Lung microvascular endothelial cell (primary cell): ENCODE data around the gene FBLN2. TPM values are rescaled to one million over a fixed set of nuclear protein-coding genes. Genes with fewer than 3 reads are reported as not detected.

Experiments
- DNase-seq, 2 donors: peaks; one replicate each; pipeline versions ENCODE4 v3.0.0 to v3.0.0-alpha.2; 2010; ENCODE audit warnings: low read depth in 2 of 2
- total RNA-seq: library from RNA; depleted of rRNA; stranded (reverse); fragments of >200 nt; gene quantifications from 2 replicates; pipeline ENCODE4 v1.2.1, GENCODE V29; 2014

FBLN2 gene
- total RNA-seq, 1 donor from 2014 or later: 10.9 TPM

DNA sequence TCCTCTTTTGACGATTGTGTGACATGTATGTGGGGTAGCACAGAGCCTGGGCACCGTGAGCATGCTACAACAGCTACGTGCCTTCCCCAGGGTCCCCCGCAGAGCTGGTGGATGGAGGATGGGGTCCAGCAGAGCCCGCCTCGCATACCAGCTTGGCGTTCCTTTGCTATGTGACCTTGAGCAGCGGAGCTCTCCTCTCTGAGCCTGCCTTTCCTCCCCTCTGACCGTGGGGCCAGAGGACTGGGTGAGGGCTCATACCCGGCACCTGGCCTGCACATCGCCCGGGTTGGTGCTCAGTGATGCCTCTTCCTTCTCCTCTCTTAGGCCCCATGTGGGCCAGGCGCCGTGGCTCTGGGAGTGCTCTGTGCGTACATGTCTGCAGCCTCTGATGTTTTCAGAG is 73.4 kb downstream of the FBLN2 start:
- no peak for DNase-seq

DNA sequence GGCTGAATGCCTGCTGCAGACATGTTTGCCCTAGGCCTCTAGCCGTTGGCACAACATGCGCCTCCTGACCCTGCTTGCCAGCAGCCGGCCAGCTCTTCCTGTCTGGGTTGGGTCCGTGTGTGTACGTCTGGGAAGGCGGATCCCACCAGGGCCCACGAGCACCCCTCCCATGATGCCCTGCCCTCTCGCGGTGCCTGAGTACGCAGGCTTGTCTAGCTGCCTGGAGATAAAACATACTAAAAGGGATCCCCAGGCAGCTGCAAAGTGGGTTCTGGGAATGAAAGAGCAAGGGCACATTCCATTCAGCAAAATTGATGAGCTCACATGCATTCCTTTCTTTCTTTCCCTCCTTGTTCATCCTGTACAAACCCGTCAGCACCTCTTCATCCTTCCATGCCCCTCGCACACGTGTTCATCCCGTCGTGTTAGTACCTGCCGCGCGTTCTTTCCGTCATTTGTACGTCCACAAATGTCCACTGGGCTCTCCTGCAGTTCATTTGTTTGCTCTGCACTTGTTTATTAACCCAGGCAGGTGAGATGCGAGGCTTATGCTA is 74.3 kb downstream of the FBLN2 start:
- no peak for DNase-seq

DNA sequence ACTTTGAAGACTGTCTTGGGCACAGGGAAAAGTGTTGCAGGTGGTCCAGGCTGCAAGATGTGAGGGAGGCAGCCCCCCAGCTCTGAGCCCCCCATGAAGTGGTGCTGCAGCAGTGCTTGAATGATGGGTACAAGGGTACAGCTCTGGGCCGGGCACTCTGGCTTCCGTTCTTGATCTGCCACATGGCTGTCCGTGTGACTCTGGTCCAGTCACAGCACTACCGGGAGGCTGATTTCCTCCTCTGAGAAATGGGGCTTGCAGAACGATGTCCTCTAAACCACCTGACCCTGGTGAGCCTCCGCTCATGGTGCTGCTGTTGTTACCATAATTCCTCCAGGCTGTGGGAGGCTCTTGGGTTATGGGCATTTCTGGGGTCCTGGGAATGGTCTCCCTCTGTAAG is 75.1 kb downstream of the FBLN2 start:
- no peak for DNase-seq

DNA sequence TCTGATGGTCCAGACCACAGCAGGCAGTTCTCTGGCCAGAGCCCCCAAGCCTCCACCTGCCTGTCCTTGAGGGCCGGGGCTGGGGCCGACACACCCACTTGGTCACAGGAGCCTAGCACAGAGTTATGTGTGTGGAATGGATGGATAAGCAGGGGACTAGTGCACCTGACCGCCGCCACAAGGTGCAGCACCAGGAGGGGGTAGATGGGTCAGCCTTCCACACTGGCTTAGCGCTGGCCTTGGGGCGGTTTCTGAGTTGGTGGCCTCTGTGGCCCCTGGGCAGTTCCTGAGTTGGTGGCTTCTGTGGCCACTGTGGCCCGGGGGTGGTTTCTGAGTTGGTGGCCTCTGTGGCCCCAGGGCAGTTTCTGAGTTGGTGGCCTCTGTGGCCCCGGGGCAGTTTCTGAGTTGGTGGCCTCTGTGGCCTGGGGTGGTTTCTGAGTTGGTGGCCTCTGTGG is 75.8 kb downstream of the FBLN2 start:
- DNase-seq: no peak

DNA sequence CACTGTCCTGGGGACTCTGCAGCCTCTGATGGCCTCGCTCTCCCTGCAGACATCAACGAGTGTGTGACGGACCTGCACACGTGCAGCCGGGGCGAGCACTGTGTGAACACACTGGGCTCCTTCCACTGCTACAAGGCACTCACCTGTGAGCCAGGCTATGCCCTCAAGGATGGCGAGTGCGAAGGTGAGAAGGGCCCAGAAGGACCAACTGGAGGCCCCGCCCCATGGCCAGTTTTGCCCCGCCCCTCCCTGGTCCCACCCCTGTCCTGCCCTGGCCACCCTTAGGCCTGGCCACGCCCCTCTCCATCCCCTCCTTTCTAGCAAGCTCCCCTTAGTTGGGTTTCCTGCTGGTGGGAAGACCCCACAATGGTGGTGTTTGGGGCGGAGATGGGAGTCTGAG is 77.5 kb downstream of the FBLN2 start:
- no peak for DNase-seq

DNA sequence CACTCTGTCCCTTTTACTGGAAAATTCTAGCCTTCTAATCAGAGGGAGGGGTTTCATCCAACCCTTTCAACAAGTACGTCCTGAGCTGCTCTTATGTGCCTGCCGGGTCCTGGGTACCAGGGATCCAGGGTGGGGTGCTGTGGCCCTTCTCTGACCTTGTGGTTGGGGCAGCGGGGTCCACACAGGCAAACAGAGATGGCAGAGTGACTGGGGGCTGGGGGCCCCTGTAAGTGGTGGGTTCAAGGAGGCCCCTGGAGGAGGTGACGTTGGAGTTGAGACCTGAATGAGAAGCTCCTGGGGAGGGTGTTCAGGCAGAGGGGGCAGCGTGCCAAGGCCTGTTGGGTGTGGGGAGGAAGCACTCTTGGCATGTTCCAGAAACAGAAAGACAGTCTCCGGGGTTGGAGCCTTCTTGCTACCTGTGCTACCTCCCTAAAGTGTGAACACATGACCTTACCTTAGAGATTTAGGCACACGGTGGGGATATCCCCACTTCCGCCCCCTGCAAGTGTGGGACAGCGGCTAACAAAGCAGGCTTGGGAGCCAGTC is 78.1 kb downstream of the FBLN2 start:
- no peak for DNase-seq

DNA sequence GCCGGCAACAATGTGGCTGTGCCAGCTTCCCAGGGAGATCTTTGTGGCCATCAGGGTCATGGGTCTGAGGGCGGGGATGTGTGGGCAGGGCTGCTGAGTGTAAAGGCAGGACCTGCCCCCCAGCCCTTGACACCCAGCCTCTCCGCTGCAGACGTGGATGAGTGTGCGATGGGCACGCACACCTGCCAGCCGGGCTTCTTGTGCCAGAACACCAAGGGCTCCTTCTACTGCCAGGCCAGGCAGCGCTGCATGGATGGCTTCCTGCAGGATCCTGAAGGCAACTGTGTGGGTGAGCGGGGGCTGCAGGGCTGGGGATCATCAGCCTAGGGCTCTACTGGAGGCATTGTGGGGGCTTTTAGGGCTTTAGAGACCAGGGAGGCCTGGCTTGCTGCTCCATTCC is 78.8 kb downstream of the FBLN2 start:
- no peak for DNase-seq

DNA sequence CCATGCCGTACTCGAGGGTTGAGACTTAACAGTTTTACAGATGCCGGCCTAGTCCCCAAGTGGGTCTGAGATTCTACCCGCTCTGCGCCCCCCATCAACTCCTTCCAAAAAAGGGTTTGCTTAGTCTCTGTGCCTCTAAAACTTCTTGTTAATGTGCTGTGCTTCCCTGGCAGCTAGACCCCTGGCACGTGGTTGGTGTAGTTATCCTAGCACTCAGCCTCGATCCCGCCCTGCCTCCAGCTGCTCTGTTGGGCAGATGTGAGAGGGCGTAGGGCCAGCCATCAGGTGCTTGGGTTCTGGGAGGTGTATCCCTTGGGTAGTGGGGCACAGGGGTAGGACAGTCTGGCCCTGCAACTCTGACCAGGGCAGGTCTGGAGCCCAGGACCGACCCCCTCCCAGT is 79.5 kb downstream of the FBLN2 start:
- no peak for DNase-seq

DNA sequence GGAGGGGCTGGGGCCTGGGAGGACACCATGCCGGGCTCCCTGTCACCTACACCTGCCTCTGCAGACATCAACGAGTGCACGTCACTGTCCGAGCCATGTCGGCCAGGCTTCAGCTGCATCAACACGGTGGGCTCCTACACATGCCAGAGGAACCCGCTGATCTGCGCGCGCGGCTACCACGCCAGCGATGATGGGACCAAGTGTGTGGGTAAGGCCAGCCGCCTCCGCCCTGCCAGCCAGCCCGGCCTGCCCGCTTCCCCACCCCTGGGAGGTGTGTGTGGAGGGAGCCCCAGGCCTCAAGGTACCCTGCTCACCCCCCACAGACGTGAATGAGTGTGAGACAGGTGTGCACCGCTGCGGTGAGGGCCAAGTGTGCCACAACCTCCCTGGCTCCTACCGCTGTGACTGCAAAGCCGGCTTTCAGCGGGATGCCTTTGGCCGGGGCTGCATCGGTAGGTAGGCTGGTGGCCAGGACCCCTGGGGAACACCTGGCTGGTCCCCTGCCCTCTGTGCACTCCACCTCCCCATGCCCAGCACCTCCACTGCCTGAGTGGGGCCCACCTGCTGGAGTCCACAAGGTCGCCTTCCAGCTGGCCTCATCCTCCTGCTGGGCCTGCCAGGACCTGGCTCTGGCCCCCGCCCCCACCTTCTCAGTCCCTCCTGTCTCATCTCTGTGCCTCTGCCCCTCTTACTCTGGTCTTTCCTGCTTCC is 80.1 kb downstream of the FBLN2 start:
- DNase-seq: no peak

DNA sequence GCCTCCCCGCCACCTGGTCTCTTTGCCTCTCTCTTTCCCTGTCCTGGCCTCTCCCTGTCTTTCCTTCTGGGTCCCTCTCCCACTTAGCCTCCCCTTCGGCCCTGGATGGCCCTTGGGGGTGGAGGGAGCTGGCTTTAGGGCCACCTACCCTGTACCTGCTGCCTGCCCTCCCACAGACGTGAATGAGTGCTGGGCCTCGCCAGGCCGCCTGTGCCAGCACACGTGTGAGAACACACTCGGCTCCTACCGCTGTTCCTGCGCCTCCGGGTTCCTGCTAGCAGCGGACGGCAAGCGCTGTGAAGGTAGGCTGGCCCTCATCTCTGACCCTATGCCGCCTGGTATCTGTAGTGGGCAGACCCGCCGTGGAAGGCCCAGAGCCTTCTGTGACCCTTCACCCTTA is 80.7 kb downstream of the FBLN2 start:
- no peak for DNase-seq

DNA sequence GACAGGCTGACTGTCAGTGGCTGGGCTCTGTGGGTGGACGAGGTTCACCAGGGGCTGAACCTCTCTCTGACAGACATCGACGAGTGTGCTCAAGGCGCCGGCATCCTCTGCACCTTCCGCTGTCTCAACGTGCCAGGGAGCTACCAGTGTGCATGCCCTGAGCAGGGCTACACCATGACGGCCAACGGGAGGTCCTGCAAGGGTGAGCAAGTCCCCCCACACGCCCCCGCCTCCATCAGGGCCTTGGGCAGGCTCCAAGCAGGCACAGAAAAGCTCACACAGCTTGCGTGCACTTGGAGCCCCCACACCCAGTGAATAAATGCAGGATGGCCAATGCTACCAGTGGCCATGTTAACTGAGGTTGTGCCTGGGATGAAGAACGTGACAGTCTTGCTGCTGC is 82.3 kb downstream of the FBLN2 start:
- DNase-seq: no peak

DNA sequence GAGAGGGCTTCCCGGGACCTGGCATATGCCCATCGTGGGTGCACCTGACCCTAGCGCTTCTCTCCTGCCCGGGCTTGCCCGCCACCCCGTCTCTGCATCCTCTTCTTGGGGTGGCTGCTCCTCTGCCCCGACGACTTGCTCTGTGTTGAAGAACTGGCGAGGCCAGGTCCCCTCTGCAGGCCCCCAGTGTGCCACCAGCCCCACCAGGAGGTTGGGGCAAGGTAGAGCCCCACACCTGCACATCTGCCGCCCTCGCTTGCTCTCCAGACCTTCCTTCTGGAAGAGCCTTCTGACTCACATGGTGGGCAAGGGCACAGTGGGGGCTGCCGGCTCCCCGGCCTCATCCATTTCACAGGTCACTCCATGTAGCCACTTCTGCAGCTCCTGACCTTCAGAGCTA is 84.3 kb downstream of the FBLN2 start:
- DNase-seq: no peak

DNA sequence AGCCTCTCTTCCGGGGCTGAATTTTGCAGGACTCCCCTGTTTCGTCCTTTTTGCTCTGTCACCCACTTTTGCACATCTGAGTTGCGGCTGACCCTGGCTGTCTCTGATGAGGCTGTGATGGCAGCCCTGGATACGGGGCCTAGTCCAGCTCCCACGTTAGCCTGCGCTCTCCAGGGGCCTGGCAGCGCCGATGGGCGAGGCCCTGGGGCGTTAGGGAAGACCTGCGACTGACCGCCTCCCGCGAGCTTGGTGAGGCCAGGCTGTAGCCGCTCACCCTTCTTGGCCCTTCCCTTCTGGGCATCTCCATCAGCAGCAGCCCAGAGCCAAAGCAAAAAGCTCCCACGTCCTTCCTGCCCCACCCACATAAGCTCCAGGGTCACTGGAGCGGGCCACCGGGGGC is 85.2 kb downstream of the FBLN2 start:
- no peak for DNase-seq

DNA sequence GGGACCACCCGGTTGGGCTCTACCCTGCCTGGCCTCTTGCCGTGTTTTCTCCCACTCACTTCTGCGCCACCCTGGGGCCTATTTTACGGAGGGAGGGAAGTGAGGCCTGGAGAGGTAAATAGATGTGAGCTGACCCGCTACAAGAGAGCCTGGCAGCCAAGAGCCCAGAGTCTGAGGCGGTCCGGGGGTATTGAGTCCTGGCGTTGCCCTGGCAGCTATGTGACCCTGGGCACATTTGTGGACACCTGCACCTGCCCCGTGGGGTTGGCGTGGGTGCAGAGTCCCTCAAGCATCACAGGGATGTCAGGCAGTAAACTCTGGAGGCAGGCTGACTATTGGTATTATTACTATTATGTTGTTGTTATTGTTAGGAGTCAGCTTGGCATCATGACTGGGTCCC is 85.7 kb downstream of the FBLN2 start:
- no peak for DNase-seq

DNA sequence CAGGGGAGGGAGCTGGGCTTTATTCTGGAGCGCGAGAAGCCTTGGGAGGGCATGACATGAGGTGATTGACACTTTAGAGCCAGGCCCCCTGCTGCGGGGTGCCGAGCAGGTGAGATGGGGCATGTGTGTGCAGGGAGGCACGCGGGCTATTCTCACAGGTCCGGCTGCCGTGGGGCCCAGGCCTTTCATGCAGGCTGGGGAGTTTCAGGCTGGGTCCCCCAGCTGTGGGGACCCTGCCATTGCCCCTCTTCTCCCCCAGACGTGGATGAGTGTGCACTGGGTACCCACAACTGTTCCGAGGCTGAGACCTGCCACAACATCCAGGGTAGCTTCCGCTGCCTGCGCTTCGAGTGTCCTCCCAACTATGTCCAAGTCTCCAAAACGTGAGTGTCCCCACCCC is 87.3 kb downstream of the FBLN2 start:
- DNase-seq: no peak

DNA sequence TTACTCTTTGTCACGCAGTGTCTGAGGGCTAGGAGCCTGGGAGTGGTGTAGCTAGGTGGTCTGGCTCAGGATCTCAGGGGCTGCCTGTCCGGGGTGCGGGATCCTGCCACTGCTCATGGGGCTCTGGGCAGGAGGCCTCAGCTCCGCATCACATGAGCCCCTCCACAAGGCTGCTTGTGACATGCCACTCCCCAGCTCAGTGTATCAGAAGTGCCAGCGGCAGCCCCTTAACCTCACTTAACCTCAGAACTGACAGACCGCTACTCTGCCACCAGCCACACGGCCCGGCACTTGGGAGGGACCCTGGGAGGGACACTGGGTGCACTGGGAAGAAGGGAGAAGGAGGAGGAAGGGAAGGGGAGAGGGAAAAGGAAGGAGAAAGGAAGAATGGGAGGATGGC is 87.9 kb downstream of the FBLN2 start:
- DNase-seq: no peak

DNA sequence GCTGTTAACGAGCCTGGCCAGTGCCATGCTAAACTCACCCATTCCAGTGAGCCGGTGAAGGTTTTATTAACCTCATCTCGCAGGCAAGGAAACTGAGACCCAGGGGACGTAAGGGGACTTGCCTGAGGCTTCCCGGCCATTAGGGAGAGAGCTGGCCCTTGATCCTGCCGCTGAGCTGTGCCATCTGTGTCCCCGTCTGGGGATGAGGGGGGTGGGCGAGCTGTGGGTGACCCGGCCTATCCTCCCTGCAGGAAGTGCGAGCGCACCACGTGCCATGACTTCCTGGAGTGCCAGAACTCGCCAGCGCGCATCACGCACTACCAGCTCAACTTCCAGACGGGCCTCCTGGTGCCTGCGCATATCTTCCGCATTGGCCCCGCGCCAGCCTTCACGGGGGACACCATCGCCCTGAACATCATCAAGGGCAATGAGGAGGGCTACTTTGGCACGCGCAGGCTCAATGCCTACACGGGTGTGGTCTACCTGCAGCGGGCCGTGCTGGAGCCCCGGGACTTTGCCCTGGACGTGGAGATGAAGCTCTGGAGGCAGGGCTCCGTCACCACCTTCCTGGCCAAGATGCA is 88.5 kb downstream of the FBLN2 start:
- no peak for DNase-seq

DNA sequence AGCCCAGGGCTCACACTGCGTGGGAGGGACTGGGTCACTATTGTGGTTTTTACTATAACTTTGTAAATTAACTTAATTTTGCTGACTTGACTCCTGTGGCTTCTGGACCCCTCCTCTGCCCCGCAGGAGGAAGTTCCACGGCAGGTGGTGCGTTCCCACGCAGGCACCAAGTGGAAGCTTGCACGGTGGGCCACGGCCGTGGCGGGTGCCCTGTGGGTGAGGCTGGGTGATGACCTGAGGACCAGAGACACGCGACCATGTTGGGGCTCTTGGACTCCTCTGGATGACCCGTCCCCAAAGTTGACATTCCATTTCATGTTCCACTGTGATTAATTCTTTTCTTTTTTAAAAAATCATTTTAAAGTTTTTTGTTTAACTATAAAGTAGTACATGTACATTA is 89.0 kb downstream of the FBLN2 start:
- no peak for DNase-seq

DNA sequence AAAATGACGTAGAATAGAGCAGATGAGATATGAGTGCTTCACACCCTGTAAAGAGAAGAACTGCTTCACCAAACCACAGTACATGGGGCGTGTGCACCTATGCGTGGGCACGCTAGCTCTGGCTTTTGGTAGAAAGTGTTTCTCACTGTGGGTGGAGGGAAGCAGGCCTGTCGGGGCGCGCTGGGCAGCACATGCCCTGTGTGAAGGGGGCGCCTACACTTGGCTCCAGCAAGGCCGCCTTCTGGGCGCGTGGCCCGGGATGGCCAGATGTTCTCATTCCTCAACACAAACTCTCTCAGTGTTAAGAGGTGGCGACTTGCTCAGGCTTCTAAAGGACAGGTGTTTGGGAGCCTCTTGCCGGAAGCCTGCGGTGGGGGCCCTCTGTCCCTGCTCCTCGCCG is 90.0 kb downstream of the FBLN2 start:
- no peak for DNase-seq

DNA sequence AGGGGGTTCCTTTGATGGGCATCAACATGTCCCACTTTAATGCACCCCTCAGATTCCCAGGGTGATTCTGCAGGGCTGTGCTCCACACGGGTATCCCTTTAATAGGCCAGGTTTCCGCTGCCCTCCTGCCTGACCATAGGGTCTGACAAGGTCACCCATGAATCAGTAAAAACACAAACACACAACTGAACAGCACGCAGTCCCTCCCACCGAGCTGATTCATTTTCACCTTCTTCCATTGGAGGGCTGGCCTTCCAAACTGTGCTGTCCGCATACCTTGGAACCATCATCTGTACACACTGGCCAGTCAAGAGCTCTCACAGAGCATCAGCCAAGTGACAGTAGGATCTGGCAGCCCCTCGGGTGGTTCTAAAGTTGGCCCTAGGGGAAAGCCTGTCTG is 93.7 kb downstream of the FBLN2 start:
- no peak for DNase-seq

DNA sequence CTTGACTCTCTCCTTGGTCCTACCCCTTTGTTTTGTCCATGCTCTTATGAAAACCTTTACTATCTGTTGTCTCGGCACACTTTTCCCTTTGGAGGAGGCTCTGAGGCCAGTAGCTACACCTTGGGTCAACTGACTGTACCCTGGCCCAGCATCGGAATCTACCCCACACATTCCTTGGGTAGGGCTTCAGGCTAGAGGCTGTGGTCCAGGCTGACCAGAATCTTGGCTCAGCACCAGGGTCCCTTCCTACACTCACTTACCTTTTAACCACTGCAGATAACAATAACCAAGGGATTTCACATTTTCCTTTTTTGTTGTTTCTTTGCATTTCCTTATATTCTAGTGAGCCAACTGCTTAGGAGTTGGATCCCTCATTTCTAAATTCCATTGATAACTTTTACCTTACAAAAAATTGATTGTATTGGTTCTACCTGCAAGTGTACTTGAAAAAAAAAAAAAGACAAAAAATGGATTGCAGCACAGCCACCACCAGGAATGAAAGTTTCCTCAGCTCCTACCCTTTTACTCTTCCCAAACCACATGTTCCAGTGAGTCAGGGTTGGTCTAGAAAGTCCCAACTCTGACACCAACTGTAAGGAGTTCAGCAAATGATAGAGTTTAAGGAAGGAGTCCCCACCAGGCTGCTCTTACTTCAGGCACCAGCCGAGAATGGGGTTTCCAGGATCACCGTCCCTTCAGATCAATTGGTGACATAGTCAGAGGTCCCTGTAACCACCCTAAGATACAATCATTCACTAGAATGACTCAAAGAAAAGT is 95.6 kb downstream of the FBLN2 start:
- DNase-seq: no peak
